CD4-positive, alpha-beta T cell treated with Interleukin-4 for 4 hours (primary cell): ENCODE results near the gene DLG2.

Experiments
- DNase-seq: peaks from one replicate; pipeline ENCODE4 v3.0.0-alpha.2; 2020

DLG2 gene

GRCh38 chr11:83685730-83686129, 1941.4 kb downstream of the DLG2 start:
- no peak for DNase-seq

GRCh38 chr11:83684071-83684470, 1943.1 kb downstream of the DLG2 start:
- DNase-seq, result no peak

GRCh38 chr11:83682611-83682973, 1944.6 kb downstream of the DLG2 start:
- DNase-seq, result no peak

GRCh38 chr11:83681906-83682610, 1945.1 kb downstream of the DLG2 start:
- DNase-seq, result no peak

GRCh38 chr11:83681031-83681781, 1945.9 kb downstream of the DLG2 start:
- no peak for DNase-seq

- no peak for DNase-seq
Measured at GRCh38 chr11:83680321-83680720, 1946.8 kb downstream of the DLG2 start.

- DNase-seq, result no peak
Measured at GRCh38 chr11:83678831-83679584, 1948.1 kb downstream of the DLG2 start.

GRCh38 chr11:83677730-83678129, 1949.4 kb downstream of the DLG2 start:
- no peak for DNase-seq

- DNase-seq, result no peak
Measured at GRCh38 chr11:83676056-83676601, 1951.0 kb downstream of the DLG2 start.

- DNase-seq, result no peak
Measured at GRCh38 chr11:83674102-83674896, 1952.8 kb downstream of the DLG2 start.

GRCh38 chr11:83671289-83671688, 1955.9 kb downstream of the DLG2 start:
- DNase-seq, result no peak

- DNase-seq, result no peak
Measured at GRCh38 chr11:83666149-83666548, 1961.0 kb downstream of the DLG2 start.

- DNase-seq, result no peak
Measured at GRCh38 chr11:83663988-83664387, 1963.2 kb downstream of the DLG2 start.

- DNase-seq, result no peak
Measured at GRCh38 chr11:83663446-83663845, 1963.7 kb downstream of the DLG2 start.

- DNase-seq, result no peak
Measured at GRCh38 chr11:83662494-83662893, 1964.7 kb downstream of the DLG2 start.

GRCh38 chr11:83661491-83662350, 1965.4 kb downstream of the DLG2 start:
- DNase-seq, result no peak

GRCh38 chr11:83659466-83659865, 1967.7 kb downstream of the DLG2 start:
- no peak for DNase-seq

GRCh38 chr11:83656796-83657330, 1970.3 kb downstream of the DLG2 start:
- DNase-seq, result no peak

- DNase-seq, result no peak
Measured at GRCh38 chr11:83655976-83656375, 1971.2 kb downstream of the DLG2 start.

GRCh38 chr11:83649528-83649855, 1977.7 kb downstream of the DLG2 start:
- DNase-seq, result no peak
